Forelimb muscle (tissue), 1 donor: ENCODE results near the gene ATP2B3. TPM values are rescaled to one million over a fixed set of nuclear protein-coding genes. Genes with fewer than 3 reads are reported as not detected.

ENCODE experiments used
- DNase-seq: peaks from one replicate; pipeline ENCODE4 v3.0.0-alpha.2; 2013; ENCODE audit warnings: low read depth
- polyA plus RNA-seq: library from polyadenylated mRNA; unstranded; fragments of 120-200 nt; gene quantifications from one replicate; pipeline ENCODE4 v1.2.1, GENCODE V29; 2013; ENCODE audit not compliant: insufficient read length

ATP2B3 gene
- polyA plus RNA-seq, 1 donor, result 0.80 TPM

DNA sequence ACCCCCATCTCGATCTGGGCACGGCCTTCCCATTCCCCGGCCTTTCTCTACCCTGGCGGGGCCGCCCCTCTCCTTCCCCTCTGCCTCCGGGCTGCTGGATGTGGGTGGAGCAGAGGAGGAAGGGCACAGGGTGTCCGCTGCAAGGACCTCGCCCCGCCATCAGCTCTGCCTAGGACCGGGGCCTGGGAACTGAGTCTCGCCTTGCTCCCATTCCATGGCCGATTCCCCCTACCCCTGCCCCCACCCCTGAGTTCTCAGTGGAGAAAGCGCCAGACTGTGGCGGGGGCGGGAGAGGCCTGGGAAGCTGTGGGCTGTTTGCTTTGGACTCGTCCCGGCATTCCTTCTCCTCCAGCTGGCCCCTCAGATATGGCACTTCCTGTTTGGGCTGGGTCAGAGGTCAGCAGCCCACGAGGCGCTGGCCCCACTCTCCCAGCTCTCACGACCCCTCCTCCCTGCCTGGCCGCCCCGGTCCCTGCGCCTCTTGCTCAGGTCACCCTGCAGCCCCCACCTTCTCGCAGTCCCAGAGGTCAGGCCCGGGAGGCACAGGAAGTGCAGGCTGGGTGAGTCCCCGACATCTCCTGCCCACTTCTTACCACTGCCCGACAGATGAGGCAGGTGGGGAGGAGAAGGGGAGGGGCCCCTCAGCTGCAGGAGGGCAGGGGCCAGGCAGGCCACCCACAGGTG, 29.1 kb upstream of the ATP2B3 start:
- DNase-seq, result no peak

DNA sequence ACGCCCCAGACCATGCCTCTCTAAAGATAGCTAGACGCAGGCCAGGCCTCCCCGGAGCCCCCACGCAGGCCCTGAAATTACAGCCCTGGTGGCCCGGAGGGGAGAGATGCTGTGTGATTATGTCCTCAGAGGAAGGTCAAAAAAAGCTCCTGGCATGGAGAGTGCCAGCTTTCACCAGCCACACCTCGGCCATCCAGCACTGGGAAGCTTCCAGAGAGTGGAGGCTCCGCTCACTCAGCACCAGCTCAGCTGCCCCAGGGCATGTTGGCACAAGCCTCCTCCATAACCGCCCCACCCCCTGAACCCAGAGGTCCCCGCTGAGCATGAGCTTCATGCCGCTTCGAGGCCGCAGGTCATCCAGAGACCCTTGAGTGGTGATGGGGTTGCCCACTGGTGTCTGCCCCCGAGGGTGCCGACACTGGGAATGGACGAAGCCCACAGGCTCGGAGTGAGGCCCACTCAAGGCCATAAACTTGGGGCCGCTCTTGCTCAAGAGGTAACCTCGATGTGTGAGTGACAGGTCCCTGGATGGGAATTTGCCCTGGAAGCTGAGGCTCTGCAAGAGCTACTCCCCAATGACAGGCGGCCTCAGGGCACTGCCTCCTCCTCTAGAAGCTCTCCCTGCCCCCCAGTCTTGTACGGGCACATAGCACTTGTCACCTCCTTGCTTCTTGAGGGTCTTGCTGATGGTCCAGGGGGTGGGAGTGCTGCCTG, 27.1 kb upstream of the ATP2B3 start:
- DNase-seq, result no peak

DNA sequence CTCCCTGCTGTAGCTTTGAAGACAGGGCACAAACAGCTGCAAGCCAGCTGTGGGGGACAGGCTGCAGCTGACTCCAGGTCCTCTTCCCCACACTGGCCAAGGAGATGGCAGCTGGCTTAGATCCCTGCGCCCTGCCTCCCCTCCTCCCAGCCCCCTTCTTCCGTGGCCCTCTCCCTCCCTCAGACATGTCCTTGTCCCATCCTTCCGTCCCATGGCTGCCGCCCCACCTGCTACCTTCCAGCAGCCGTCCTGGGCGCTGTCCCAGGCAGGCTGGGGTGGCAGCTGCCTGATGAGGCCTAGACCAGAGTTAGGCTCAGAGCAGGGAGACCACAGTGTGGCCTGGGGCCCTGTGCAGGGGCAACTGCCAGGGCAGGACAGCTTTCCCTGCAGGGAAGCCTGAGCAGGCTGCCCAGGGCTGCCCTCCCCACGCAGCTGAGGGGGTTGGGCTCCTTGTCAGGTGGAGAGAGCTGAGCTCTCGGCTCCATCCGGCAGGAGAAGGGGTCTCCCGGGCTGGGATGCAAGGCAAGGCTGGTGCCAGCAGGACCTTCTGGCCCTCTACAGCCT, 26.0 kb upstream of the ATP2B3 start:
- DNase-seq, result no peak

DNA sequence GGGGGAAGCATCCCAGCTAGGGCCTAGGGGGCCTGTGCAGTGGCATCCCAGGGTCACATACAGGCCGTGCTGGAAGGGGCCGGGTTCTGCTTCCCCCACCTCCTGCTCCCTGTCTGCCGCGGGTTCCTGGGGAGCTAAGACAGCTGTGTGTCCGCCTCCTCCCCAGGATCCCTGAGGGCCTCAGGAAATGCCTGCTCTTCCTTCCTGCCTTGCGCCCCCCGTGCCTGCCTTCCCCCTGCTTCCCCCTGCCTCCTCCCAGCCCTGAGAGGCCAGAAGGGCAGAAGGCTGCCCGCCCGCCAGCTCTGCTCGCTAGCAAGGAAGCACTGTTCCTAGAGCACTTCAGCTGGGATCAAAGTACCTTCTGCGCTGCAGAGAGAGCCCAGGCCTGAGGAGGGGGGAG, 25.5 kb upstream of the ATP2B3 start:
- no peak for DNase-seq

DNA sequence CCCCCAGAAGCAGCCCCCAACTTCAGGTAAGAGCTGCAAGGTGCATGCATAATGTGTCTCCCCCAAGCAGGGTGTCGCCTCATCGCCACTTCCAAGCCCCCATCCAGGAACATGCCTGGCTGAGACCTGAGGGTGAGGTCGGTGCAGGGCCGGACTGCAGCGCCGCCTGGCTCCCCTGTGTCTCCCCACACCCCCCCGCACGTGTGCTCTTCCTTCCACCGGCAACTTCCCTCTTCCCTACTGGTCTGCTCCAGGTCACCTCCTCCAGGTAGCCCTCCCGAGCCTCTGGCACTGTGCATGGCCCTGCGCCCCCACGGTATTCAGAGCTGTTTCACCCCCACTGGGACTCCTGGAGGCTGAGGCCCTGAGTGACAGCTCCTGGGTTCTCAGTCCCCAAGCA, 24.9 kb upstream of the ATP2B3 start:
- no peak for DNase-seq

DNA sequence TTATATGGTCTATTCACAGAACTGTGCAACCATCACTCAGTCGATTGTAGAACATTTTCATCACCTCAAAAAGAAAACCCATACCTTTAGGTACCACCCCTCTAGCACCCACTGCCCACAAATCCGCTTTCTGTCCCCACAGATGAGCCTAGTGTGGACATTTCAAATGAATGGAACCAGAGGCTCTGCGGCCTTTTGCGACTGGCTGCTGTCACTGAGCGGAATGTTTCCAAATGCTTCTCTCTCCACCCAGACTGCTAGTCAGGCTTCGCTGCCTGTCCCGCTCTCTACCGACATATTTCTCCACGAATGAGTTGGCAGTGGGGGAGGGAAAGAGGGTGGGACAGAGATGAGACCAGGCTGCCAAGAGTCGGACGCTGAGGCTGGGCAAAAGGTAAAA, 24.4 kb upstream of the ATP2B3 start:
- DNase-seq, result no peak

DNA sequence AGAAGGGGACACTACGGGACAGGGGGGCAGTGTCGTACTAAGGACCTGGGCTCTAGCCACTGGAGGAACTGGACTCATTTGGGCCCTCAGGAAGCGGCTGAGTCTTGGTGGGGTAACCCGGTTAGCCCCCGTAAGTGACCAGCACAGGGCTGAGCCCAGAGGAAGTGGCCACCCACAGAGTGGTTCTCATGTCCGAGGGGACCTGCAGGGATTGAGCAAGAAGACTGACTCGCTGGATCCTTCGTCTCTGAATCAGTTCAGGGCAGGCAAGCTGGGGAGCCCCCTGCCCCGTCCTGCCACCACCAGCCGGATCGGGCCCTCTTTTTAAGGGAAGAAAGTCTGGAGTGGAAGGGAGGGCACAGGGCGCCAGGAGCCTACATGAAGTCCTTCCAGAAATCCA, 23.4 kb upstream of the ATP2B3 start:
- no peak for DNase-seq

DNA sequence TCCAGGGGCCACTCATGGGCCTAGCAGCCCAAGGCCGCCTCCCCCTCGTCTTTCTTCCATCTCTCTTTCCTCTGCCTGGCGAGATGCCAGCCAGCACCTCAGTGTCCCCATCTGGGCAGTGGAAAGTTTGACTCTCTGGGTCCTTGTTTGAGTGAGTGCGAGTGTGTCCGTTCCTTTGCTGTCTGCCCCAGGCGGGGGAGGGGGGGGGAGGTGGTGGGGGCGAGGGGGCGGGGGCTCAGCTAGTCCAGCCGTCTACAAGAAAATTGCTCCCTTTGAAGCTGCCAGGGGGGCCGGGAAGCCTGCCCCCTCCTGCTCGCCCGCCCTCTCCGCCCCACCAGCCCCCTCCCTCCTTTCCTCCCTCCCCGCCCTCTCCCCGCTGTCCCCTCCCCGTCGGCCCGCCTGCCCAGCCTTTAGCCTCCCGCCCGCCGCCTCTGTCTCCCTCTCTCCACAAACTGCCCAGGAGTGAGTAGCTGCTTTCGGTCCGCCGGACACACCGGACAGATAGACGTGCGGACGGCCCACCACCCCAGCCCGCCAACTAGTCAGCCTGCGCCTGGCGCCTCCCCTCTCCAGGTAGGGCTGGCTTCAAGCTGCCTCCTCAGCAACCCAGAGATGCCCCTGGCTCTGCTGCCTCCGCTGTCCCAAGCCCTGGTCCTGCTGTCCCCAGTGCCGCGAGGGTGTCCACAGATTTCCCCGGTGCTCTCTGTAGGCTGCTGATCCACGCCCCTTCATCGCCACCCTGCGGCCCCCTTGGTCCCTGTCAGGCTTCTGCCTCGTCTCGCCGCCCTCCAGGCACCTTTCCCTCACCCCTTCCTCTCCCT, 22.7 kb upstream of the ATP2B3 start, which contains the start of gene BGN:
Gene BGN, plus strand, starts transcription at position 440 of the 821 bp plus-strand sequence. CDS start 9,652 bp downstream, outside the sequence.
- DNase-seq, result no peak

DNA sequence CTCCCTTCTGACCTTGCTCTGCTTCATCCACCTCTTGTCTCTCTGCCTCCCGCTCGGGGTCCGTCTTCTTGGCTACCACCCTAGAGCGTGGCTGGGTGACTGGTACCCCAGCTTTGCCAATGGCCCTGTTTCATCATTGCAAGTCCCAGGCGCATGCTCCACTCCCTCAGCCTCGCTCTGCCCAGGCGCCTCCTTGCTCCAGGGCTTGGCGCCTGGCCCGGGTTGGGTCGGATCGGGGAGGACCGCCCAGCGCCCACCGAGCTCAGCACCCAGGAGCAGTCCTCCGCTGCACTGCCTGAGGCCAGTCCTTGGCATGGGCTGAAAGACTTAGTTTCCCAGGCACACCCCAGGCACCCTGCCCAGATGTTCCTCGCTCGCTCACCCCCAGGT, 22.1 kb upstream of the ATP2B3 start:
- DNase-seq, result no peak

DNA sequence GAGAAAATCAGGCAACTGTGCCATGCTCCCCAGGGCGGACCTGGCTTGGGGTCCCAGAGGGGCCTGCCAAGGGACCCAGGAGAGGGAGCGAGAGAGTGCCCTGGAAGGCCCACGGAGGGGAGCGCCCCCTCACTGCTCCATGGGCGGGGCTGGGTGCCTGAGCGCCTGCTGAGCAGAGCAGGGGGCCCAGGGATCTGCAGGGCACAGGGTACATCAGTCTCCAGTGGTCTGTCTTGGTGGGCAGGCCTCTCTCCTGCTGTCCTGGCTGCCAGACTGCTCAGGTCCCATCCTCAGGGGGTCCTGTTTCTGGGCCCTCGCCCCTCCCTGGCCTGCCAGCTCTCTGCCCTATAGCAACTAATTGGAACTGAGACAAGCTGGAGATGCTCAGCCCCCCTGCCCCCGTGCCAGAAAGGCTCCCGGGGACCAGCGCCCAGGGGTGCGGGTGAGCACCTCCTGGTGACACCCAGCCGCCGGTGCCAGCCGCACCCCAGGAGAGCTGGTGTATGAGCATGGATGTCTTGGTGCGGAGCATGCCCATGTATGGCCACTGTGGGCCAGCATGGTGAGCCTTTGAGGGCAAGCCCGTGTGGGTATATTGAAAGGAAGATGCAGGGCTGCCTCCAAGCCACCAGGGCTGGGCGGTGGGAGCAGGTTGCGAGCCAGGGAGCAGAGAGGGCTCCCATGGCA, 21.4 kb upstream of the ATP2B3 start:
- DNase-seq, result no peak

DNA sequence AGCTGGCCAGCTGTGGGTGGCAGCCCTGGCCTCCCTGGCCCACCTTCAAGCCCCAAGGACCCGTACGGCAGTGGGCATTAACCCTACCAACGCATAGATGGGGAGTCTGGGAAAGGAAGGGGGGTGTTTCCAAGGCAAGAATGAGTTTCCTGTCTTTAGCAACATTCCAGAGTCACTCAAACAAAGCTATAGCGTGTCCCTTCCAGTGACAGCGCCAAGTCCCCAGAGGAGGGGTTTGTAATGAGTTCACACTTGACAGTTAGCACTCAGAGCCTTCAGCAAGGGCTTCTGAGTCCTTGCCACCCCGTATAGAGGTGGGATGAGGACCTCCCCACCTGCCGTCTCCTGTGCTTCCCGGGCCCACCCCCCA, 20.9 kb upstream of the ATP2B3 start:
- no peak for DNase-seq

DNA sequence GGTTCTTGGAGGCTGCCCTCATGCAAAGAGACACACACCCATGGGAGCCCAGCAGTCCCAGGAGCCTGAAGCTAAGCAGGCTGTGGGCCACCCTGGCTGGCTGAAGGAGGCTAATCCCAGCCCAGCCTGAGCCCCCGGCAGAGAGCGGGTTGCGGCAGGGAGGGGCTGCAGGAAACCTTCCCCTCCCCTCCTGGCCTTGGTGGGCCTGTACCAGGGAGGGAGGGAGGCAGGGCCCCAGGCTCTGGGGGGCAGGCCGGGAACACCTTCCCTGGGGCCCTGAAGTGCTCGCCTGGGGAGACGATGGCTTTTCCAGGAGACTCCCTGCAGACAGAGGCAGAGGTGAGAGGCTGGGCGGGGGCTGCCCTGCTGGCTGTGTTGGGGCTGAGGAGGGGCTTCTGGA, 19.0 kb upstream of the ATP2B3 start:
- DNase-seq, result no peak

DNA sequence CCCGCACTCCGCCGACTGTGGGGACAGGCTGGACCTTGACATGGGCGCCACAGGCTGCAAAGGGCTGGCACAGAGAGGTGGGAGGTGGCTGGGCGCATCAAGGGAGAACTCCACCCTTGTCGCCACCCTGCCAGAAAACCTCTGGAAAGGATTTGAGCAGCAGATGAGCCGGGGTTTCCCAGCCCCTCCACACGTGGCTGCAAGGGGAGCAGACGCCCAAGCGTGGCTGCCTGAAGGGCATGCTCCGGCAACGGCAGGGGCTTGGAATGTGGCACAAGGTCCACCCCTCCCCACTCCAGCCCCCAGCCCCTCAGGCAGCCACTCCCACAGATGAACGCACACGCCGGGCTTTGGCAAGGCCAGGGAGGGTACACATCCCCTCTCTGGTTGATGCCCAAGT, 18.1 kb upstream of the ATP2B3 start:
- DNase-seq, result no peak

DNA sequence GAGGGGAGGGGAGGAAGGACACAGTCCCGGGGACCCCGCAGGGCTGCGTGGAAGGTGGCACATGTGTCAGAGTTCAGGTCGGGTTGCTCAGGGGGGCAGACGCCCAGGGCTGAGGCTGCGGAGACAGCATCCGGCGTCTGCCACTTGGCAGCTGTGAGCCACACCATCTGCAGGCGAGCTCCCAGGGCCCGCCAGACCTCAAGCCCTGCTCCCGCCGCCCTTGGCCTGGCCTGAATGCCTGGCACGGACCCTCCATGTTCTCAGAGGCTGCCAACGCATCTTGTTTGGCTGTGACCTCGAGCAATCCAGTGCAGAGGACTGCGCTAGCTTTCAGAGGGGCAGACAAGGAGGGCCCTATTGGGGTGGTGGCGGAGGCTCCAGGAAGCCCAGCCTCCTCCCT, 17.6 kb upstream of the ATP2B3 start:
- DNase-seq, result no peak

DNA sequence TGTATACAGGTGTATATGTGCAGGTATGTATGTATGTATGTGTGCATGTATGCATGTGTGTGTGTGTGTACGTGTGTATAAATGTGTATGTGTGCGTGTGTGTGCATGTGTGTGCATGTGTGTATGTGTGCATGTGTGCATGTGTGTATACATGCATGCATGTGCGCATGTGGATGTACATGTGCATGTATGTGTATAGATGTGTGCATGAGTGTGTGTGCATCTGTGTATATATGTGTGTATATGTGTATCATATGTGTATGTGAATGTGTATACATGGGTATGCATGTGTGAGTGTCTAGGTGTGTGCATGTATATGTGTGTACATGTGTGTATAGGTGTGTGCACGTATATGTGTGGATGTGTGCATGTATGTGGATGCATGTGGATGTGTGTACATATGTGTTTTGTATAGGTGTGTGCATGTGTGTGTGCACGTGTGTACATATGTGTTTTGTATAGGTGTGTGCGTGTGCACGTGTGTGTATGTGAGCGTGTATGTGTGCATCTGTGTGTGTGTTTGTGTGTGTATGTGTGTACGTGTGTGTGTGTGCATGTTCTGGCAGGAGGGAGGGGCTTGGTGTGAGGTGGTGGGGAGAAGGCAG, 16.7 kb upstream of the ATP2B3 start:
- DNase-seq, result no peak

DNA sequence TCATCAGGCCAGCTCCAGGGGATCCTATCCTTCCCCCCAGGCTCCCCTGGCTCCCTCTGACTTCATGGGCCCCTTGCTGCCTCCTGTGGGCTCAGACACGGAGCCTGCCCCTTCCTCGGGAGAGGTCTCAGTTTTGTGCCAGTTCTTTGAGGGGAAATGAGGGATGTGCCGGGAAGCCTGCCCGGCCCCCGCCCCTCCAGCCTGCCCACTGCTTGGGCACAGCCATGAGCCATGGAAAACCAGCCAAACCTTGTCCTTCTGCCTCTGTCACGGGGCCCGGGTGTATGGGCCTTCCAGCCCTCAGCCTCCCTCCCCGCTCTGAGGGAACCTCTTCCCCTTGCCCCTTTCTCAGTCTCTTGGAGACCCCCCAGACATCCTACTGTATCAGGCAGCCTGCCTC, 15.9 kb upstream of the ATP2B3 start:
- no peak for DNase-seq

DNA sequence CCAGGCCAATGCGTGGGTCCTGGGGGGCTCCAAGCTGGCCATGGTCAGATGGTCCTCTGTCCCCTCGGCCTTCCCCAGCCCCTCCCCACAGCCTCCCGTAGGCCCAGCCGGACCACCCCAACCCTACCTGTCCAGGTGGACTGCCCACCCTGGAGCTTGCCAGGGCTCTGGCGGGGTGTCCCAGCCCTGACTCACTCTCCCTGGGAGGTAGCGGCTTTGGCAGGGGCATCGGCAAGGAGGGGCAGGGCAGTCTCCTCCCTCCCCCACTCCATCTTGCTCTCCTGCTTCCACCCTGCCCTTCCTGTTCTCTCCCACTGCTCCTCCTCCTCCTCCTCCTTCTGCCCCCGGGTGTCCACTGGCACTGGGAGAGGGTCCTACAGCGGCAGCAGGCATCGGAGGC, 15.3 kb upstream of the ATP2B3 start:
- no peak for DNase-seq

DNA sequence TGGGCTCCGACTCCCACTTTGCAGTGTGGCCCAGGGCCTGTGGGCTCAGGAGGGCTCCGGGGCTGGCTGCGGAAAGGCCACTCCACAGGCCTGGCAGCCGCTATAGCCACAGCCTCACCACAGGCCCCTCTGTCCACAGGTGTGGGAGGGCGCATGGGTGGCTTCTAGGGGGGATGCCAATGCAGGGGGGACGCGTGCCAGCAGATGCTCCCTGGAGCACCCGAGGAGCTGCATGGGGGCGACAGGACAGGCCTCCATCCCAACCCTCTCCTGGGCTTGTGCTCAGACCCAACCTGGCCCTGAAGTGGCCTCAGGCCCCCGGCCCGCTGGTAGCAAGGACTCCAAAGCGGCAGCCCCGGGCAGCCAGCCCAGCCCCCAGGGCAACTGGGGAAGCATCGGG, 14.6 kb upstream of the ATP2B3 start:
- no peak for DNase-seq

DNA sequence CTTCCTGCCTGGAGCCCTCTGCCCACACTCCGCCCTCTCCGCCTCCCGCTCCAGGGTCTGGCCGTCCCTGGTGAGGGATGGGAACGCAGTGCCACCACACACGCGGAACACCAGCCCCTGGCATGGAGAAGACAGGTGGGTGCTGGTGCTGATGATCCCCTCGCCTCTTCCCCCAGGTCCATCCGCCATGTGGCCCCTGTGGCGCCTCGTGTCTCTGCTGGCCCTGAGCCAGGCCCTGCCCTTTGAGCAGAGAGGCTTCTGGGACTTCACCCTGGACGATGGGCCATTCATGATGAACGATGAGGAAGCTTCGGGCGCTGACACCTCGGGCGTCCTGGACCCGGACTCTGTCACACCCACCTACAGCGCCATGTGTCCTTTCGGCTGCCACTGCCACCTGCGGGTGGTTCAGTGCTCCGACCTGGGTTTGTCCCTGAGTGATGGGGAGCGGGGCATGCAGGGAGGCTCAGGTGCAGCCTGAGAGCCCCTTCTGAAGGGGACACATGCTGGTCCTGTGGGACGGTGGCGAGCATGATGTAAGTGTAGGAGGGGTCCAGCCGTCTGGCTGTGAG, 12.9 kb upstream of the ATP2B3 start:
- DNase-seq, result no peak

DNA sequence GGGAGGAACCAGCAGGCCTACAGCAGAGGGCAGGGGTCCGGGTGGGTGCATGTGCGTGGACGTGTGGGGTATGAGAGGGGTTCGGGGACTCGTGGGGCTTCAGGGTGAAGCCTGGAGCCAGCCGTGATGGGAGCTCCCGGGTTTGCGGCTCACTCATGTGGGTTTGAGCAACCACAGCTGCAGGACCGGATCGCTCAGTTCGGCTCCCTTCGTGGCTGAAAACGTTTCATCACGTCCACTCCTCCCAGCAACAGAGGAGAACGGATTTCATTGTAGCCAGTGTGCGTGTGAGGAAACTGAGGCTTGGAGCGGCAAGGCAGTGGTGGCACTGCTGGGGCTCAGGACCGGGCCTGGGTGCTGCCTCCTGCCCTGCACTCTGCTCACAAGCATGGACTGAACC, 12.1 kb upstream of the ATP2B3 start:
- no peak for DNase-seq
